Sigmoid colon (tissue), 7 donors: ENCODE measurements around the gene SPOCD1. TPM values are rescaled to one million over a fixed set of nuclear protein-coding genes. Genes with fewer than 3 reads are reported as not detected.

ENCODE experiments used
- DNase-seq: peaks from one replicate; pipeline ENCODE4 v3.0.0-alpha.2; 2019
- H3K27ac ChIP-seq, 4 donors: fragments of 200-600 bp; sonication (generic); one replicate each; pipeline ENCODE4 v1.5.1; 2016 to 2019; ENCODE audit warnings: mild to moderate bottlenecking in 1 of 4
- H3K27me3 ChIP-seq, 3 donors: fragments of 200-600 bp; sonication (generic); one replicate each; pipeline ENCODE4 v1.5.1; 2019; ENCODE audit warnings: mild to moderate bottlenecking in 1 of 3
- H3K36me3 ChIP-seq, 4 donors: fragments of 200-600 bp; sonication (generic); one replicate each; pipeline ENCODE4 v1.5.1; 2016 to 2019
- H3K4me1 ChIP-seq, 4 donors: fragments of 200-600 bp; sonication (generic); one replicate each; pipeline ENCODE4 v1.5.1; 2017 to 2019
- H3K4me3 ChIP-seq, 4 donors: fragments of 200-600 bp; sonication (generic); one replicate each; pipeline ENCODE4 v1.5.1; 2017 to 2019; ENCODE audit warnings: mild to moderate bottlenecking in 2 of 4, moderate library complexity in 1 of 4
- H3K9me3 ChIP-seq, 4 donors: fragments of 200-600 bp in 3 of 4; sonication (generic) in 3 of 4; one replicate each; pipeline versions ENCODE4 v1.5.1 to v1.6.1; 2013 to 2019
- EP300 ChIP-seq, 4 donors: sonication (generic); formaldehyde crosslinking; IDR thresholded peaks; one replicate each; pipeline ENCODE4 v1.6.1; 2017; ENCODE audit warnings: antibody characterized with exemption in 4 of 4
- POLR2A ChIP-seq, 2 donors: fragments of 450-650 bp; IDR thresholded peaks; one replicate each; pipeline ENCODE4 v1.6.1; 2016; ENCODE audit warnings: antibody characterized with exemption in 2 of 2, mild to moderate bottlenecking in 2 of 2, moderate library complexity in 2 of 2
- POLR2AphosphoS5 ChIP-seq, 4 donors: sonication (generic); formaldehyde crosslinking; IDR thresholded peaks; one replicate each; pipeline ENCODE4 v1.6.1; 2017; ENCODE audit warnings: antibody characterized with exemption in 4 of 4
- WGBS, 2 donors: extraction: QIAGEN DNeasy Blood & Tissue Kit; methylation state at CpG; one replicate each; pipeline ENCODE4 v1.1.7; 2013; 5-methylcytosine and 5-hydroxymethylcytosine counted together
- intact Hi-C: fragments of 100-400 bp; cut with DNase I; formaldehyde crosslinking; loops from one replicate; pipeline ENCODE4 v1.15.1; 2023
- polyA plus RNA-seq, 3 donors: library from polyadenylated mRNA; stranded (reverse); fragments of 200-250 nt; gene quantifications; one replicate each; pipeline ENCODE4 v1.2.3, GENCODE V29; 2013
- total RNA-seq, 4 donors: library from RNA; depleted of rRNA; stranded (reverse); fragments of >200 nt; gene quantifications; one replicate each; pipeline ENCODE4 v1.1.0, GENCODE V29; 2016
- TF ChIP-seq, protein P1 (sequence below), 4 experiments: fragments of 450-650 bp in 3 of 4; fragments of 200-600 bp in 1 of 4; IDR thresholded peaks; one replicate each; pipeline ENCODE4 v1.5.1; 2016 to 2019; ENCODE audit warnings: antibody characterized with exemption in 4 of 4, mild to moderate bottlenecking in 3 of 4, moderate library complexity in 2 of 4
- donor health status: healthy with polysubstance abuse.
- donor health status: Bipolar disorder and iron deficiency.
- donor health status: healthy.

The SPOCD1 gene
- total and polyA plus RNA-seq, 7 donors: 0.14 to 0.70 (median 0.55) TPM; not detected in 4

DNA sequence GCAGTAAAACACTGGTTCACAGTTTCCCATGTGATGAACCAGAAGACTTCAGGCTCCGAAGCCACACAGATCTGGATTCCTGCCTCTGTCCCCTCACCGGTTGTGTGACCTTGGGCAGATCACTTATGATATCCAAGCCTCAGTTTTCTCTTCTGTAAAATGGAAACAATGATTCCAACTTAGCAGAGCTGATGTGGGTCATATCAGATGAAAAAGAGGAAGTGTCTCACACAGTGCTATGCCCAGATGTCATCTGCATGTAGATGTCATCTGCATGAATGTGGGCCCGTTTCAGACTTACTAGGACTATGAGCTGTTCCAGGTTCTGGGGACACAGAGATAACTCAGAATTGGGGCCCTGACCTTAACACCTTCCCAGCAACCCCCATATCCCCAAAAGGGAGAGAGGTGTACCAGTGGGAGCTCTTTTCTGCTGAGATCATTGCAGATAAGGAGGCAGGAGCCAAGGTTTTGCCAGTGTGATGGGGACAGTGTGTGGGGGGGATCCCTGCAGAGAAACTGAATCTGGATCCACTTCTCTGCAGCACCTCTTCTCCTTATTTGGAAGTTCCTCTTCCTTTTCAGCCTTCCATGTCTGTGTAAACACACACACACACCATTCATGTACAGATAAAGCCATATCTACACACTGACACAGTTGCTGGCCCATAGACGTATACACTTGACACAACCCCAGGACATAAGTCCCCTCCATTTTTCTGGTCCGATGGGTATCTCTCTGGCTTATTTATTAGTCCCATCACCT is 46.7 kb downstream of the SPOCD1 start:
- 41 to 65% methylated on average over 5 of the region's 5 CpGs for WGBS, 2 donors

DNA sequence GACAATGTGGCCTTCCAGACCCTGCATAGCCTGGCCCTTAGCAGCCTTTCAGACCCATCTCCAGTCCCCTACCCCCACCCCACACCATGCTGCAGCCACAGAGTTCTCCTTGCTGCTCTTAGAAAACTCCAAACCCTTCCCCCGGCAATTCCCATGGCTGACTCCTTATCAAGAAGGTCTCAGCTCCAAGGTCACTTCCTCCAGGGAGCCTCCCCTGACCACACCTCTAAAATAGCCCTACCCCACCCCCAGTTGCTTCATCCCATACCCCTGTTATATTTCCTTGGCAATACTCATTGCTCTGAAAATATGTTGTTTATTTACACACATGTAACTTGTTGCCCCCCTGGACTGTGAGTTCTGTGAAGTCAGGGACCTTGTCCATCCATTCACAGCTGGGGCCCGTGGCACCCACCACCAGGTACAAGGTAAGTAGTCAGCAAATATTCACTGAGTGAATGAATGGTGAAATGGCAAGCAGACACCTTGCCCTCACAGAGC is 47.4 kb downstream of the SPOCD1 start:
- no peaks in the 10 kb centered on the region for H3K9me3 ChIP-seq
- no peak overlapping the region for H3K4me3 ChIP-seq
- H3K36me3 ChIP-seq: no peaks in the 10 kb centered on the region
- peaks cover 0 to 31% (median 26%) of the 10 kb centered on the region in 4 donors for H3K4me1 ChIP-seq
- peaks cover 18 to 26% (median 22%) of the 10 kb centered on the region in 3 donors for H3K27me3 ChIP-seq
- no peak for TF ChIP-seq EP300 (IDR thresholded peaks at IDR 0.05)
- TF ChIP-seq POLR2A (IDR thresholded peaks at IDR 0.05): no peak
- TF ChIP-seq, protein P1, sequence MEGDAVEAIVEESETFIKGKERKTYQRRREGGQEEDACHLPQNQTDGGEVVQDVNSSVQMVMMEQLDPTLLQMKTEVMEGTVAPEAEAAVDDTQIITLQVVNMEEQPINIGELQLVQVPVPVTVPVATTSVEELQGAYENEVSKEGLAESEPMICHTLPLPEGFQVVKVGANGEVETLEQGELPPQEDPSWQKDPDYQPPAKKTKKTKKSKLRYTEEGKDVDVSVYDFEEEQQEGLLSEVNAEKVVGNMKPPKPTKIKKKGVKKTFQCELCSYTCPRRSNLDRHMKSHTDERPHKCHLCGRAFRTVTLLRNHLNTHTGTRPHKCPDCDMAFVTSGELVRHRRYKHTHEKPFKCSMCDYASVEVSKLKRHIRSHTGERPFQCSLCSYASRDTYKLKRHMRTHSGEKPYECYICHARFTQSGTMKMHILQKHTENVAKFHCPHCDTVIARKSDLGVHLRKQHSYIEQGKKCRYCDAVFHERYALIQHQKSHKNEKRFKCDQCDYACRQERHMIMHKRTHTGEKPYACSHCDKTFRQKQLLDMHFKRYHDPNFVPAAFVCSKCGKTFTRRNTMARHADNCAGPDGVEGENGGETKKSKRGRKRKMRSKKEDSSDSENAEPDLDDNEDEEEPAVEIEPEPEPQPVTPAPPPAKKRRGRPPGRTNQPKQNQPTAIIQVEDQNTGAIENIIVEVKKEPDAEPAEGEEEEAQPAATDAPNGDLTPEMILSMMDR (IDR thresholded peaks at IDR 0.05): no peak
- no peak for TF ChIP-seq POLR2AphosphoS5 (IDR thresholded peaks at IDR 0.05)
- DNase-seq: no peak
- H3K27ac ChIP-seq: no peak overlapping the region
- 24 to 64% methylated on average over 2 of the region's 2 CpGs for WGBS, 2 donors
- intact Hi-C loops: no loop called here

More for the DNA sequence above, 46.7 kb downstream of the SPOCD1 start:
- TF ChIP-seq POLR2A (IDR thresholded peaks at IDR 0.05) (no peak), EP300 (IDR thresholded peaks at IDR 0.05) (no peak), POLR2AphosphoS5 (IDR thresholded peaks at IDR 0.05) (no peak)
- TF ChIP-seq, protein P1 (IDR thresholded peaks at IDR 0.05): no peak
- DNase-seq: no peak
- intact Hi-C loops: no loop called here
- Histone ChIP-seq H3K27me3 (peaks cover 23 to 30% (median 29%) of the 10 kb centered on the region in 3 donors), H3K27ac (no peak overlapping the region), H3K4me1 (peaks cover 0 to 28% (median 22%) of the 10 kb centered on the region in 4 donors), H3K36me3 (no peaks in the 10 kb centered on the region), H3K9me3 (no peaks in the 10 kb centered on the region), H3K4me3 (no peak overlapping the region)

- Histone ChIP-seq H3K9me3 (no peaks in the 10 kb centered on the region), H3K4me3 (no peak overlapping the region), H3K4me1 (peaks cover 0 to 36% (median 29%) of the 10 kb centered on the region in 4 donors), H3K27me3 (peaks cover 6 to 26% (median 16%) of the 10 kb centered on the region in 3 donors), H3K27ac (no peak overlapping the region), H3K36me3 (no peaks in the 10 kb centered on the region)
- intact Hi-C loops: no loop called here
- no peak for DNase-seq
- 82 to 91% methylated on average over 7 of the region's 7 CpGs for WGBS, 2 donors
- TF ChIP-seq POLR2A (IDR thresholded peaks at IDR 0.05): no peak
- TF ChIP-seq EP300 (IDR thresholded peaks at IDR 0.05): no peak
- TF ChIP-seq POLR2AphosphoS5 (IDR thresholded peaks at IDR 0.05): no peak
- TF ChIP-seq, protein P1 (IDR thresholded peaks at IDR 0.05): no peak
These were observed 48.6 kb downstream of the SPOCD1 start for GRCh38 chr1:31767225-31767624.

DNA sequence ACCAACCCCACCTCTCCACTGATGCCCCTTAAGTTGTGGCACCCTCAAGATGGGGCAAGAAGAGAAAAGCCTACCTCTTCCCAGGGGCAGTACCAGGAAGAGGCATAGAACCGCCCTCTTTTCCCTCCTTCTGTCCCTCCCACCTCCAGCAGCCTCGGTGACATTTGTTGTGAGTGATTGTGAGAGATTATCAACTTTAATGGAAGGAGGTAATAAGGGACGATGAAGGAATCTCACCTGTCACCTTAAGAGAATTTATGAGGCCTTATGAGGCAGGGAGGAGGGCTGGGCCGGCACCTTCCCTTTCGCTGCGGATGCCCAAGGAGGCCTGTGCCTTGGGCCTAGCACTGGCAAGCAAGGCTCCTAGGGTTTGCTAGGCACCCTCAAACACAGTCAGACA is 50.3 kb downstream of the SPOCD1 start:
- no peaks in the 10 kb centered on the region for H3K9me3 ChIP-seq
- no peaks in the 10 kb centered on the region for H3K36me3 ChIP-seq
- DNase-seq: no peak
- TF ChIP-seq, protein P1 (IDR thresholded peaks at IDR 0.05): no peak
- TF ChIP-seq POLR2A (IDR thresholded peaks at IDR 0.05) (no peak), POLR2AphosphoS5 (IDR thresholded peaks at IDR 0.05) (no peak), EP300 (IDR thresholded peaks at IDR 0.05) (no peak)
- H3K27me3 ChIP-seq: peaks cover 0 to 33% (median 11%) of the 10 kb centered on the region in 3 donors
- 56 to 83% methylated on average over 6 of the region's 6 CpGs for whole genome bisulfite sequencing, 2 donors
- intact Hi-C loops: no loop called here
- H3K4me1 ChIP-seq: peaks cover 0 to 42% (median 39%) of the 10 kb centered on the region in 4 donors
- no peak overlapping the region for H3K27ac ChIP-seq
- no peak overlapping the region for H3K4me3 ChIP-seq
